ENCODE measurements around the gene MTHFR.
A peak's percentile ranks its signal among the peaks of the same experiment; 100 is the strongest.

MTHFR gene

GRCh38 chr1:11789126-11790067, 16.4 kb downstream of the MTHFR start:
- H3K27ac ChIP-seq (ENCODE audit: poor library complexity, severe bottlenecking): no peak overlapping the region
- TF ChIP-seq, protein P1, sequence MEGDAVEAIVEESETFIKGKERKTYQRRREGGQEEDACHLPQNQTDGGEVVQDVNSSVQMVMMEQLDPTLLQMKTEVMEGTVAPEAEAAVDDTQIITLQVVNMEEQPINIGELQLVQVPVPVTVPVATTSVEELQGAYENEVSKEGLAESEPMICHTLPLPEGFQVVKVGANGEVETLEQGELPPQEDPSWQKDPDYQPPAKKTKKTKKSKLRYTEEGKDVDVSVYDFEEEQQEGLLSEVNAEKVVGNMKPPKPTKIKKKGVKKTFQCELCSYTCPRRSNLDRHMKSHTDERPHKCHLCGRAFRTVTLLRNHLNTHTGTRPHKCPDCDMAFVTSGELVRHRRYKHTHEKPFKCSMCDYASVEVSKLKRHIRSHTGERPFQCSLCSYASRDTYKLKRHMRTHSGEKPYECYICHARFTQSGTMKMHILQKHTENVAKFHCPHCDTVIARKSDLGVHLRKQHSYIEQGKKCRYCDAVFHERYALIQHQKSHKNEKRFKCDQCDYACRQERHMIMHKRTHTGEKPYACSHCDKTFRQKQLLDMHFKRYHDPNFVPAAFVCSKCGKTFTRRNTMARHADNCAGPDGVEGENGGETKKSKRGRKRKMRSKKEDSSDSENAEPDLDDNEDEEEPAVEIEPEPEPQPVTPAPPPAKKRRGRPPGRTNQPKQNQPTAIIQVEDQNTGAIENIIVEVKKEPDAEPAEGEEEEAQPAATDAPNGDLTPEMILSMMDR (IDR thresholded peaks at IDR 0.05; ENCODE audit: poor library complexity, severe bottlenecking): no peak
- no peaks in the 10 kb centered on the region for H3K27me3 ChIP-seq (ENCODE audit: insufficient read depth, poor library complexity, severe bottlenecking)
- H3K4me3 ChIP-seq (ENCODE audit: severe bottlenecking): no peak overlapping the region
- DNase-seq (ENCODE audit: low spot score) (no peak), ATAC-seq (ENCODE audit: low read depth) (no peak)
- peaks cover 15% of the 10 kb centered on the region for H3K4me1 ChIP-seq (ENCODE audit: insufficient read depth, poor library complexity, severe bottlenecking)
- H3K36me3 ChIP-seq (ENCODE audit: low read depth): peaks cover 9% of the 10 kb centered on the region
- no peaks in the 10 kb centered on the region for H3K9me3 ChIP-seq (ENCODE audit: severe bottlenecking)

DNA sequence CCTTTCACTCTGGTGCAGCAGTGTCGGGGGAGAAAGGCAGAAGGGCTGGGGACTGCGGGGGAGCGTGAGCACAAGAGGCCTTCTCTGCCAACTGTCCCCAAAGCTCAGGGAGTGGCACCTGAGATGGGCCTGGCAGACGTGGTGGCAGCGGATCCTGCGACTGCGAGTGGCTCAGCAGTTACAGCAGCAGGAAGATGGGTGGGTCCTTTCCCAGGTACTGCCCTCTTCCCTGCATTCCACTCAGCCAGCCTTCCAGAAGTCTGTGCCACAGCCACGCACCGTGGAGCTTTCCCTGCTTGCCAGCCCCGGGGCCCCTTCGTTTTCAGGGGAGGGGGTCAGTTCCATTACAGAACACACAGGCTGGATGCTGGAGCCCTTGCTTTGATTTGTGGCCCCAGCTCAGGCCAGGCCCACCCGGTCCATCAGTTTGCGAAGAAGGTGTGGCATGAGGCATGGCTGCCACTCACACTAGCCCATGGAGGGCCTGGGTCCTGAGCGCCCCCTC, 17.2 kb downstream of the MTHFR start:
- TF ChIP-seq, protein P1 (IDR thresholded peaks at IDR 0.05; ENCODE audit: poor library complexity, severe bottlenecking): no peak
- H3K4me1 ChIP-seq (ENCODE audit: insufficient read depth, poor library complexity, severe bottlenecking): peaks cover 15% of the 10 kb centered on the region
- DNase-seq (ENCODE audit: low spot score) (no peak), ATAC-seq (ENCODE audit: low read depth) (no peak)
- H3K36me3 ChIP-seq (ENCODE audit: low read depth): peaks cover 1% of the 10 kb centered on the region; the same call in 1 of the 2 replicates
- no peak overlapping the region for H3K27ac ChIP-seq (ENCODE audit: poor library complexity, severe bottlenecking)
- H3K27me3 ChIP-seq (ENCODE audit: insufficient read depth, poor library complexity, severe bottlenecking): no peaks in the 10 kb centered on the region
- no peaks in the 10 kb centered on the region for H3K9me3 ChIP-seq (ENCODE audit: severe bottlenecking)
- no peak overlapping the region for H3K4me3 ChIP-seq (ENCODE audit: severe bottlenecking)

DNA sequence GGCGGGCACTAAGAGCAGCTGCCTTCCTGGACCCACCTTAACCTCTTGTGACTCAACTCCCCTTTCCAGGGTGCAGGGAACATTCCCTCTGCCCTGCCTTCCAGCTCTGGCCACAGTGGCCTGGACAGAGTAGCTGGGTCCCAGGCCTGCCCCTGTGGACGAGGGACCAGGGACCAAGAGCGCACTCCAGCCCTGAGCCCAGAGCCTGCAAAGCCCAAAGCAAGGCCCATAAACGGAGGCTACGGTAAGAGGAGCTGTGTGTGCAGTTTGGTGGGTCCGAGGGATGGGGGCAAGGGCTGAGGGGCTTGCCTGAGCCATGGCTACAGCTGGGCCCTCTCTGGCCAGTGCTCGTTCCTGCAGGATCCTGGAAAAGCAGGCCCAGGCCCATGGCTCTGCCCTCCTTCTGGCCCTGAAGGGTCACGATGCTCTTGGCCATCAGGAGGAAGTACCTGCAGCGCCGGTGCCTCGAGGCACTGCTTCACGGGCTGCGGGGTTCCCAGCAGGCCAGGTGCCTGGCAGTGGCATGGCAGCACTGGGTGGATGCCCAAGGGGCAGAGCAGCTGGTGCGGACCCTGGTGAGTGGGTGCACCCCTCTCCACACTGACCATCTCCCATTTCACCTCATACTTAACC, 17.8 kb downstream of the MTHFR start:
- H3K4me1 ChIP-seq (ENCODE audit: insufficient read depth, poor library complexity, severe bottlenecking): peaks cover 15% of the 10 kb centered on the region
- ATAC-seq (ENCODE audit: low read depth): no peak; the same call in 2 of the 3 replicates

GRCh38 chr1:11787251-11787803, 18.4 kb downstream of the MTHFR start:
- peak; percentile 67 for ATAC-seq (ENCODE audit: low read depth)
- TF ChIP-seq, protein P1 (IDR thresholded peaks at IDR 0.05; ENCODE audit: poor library complexity, severe bottlenecking): no peak
- H3K9me3 ChIP-seq (ENCODE audit: severe bottlenecking): no peaks in the 10 kb centered on the region
- peaks cover 15% of the 10 kb centered on the region for H3K4me1 ChIP-seq (ENCODE audit: insufficient read depth, poor library complexity, severe bottlenecking)
- no peaks in the 10 kb centered on the region for H3K36me3 ChIP-seq (ENCODE audit: low read depth)
- H3K27ac ChIP-seq (ENCODE audit: poor library complexity, severe bottlenecking): no peak overlapping the region
- no peak for DNase-seq (ENCODE audit: low spot score)
- H3K4me3 ChIP-seq (ENCODE audit: severe bottlenecking): no peak overlapping the region
- H3K27me3 ChIP-seq (ENCODE audit: insufficient read depth, poor library complexity, severe bottlenecking): no peaks in the 10 kb centered on the region

More for the DNA sequence above, 17.8 kb downstream of the MTHFR start:
- H3K4me3 ChIP-seq (ENCODE audit: severe bottlenecking): no peak overlapping the region
- H3K27me3 ChIP-seq (ENCODE audit: insufficient read depth, poor library complexity, severe bottlenecking): no peaks in the 10 kb centered on the region
- H3K27ac ChIP-seq (ENCODE audit: poor library complexity, severe bottlenecking): no peak overlapping the region
- no peaks in the 10 kb centered on the region for H3K36me3 ChIP-seq (ENCODE audit: low read depth)
- TF ChIP-seq, protein P1 (IDR thresholded peaks at IDR 0.05; ENCODE audit: poor library complexity, severe bottlenecking): no peak
- DNase-seq (ENCODE audit: low spot score): no peak
- no peaks in the 10 kb centered on the region for H3K9me3 ChIP-seq (ENCODE audit: severe bottlenecking)

Data from RWPE2 (cell line).